ENCODE data around the gene MBD3L4.
"Not testable (repeated sequence)": the region's sequence is repeated elsewhere in the genome, so short reads cannot be mapped to it uniquely, and the experiment has no call there.

The MBD3L4 gene

DNA sequence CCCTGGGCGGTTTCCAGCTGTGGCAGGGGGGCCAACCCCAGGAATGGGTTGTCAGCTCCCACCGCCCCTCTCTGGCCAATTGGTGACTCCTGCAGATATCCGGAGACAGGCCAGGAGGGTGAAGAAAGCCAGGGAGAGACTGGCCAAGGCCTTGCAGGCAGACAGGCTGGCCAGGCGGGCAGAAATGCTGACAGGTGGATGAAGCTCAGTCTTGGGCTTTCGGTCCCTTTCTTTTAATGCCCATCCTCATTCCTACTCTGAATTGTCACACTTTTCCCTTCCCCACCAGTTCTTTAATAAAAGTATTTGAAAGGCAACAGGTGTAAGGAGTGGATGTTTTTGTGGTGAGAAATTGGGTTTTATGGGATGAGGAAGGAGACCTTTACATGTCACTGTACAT is 11.4 kb upstream of the MBD3L4 start:
- not testable (repeated sequence) for H3K4me2 ChIP-seq (ENCODE audit: low read depth, low read length); H3K4me1 ChIP-seq (ENCODE audit: low read length); DNase-seq; H3F3A ChIP-seq (ENCODE audit: insufficient read depth, low read length); H3K9me2 ChIP-seq (replicated peaks; ENCODE audit: insufficient read depth, low read length); H2AFZ ChIP-seq (ENCODE audit: low read length); H3K36me3 ChIP-seq (replicated peaks; ENCODE audit: insufficient read depth, low read length); H3K4me3 ChIP-seq (ENCODE audit: low read length); H3K27ac ChIP-seq (ENCODE audit: low read length); H3K9me3 ChIP-seq (replicated peaks; ENCODE audit: insufficient read depth, low read length); H3K79me2 ChIP-seq (ENCODE audit: low read length); H3K9ac ChIP-seq (ENCODE audit: low read length); H4K20me1 ChIP-seq (ENCODE audit: insufficient read depth, low read length)
- H3K27me3 ChIP-seq (replicated peaks; ENCODE audit: insufficient read depth, low read length), result peaks cover 12% of the 10 kb centered on the region

DNA sequence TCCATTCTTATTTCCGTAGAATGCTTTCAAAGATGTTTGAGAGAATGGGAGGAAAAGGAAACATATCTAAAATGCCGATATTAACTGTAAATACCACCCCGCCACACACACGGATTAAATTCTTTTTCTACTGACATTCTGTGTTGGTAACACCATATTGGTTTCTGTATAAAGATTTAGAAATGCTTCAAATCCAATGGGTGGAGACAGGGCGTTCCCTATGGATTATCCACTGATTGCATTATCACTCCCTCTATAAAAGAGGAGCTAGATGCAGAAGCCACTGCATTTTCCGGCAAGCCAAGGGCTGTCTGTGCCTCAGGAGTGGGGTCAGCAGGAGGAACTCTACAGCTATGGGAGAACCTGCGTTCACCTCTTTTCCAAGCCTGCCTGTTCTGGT is 9.0 kb upstream of the MBD3L4 start, which contains the start of gene MBD3L2:
MBD3L2 (plus strand) TSS at position 301 of the 400 bp plus-strand sequence; CDS start at position 354, 53 bp downstream.
- not testable (repeated sequence) for H2AFZ ChIP-seq (ENCODE audit: low read length); H4K20me1 ChIP-seq (ENCODE audit: insufficient read depth, low read length); H3K36me3 ChIP-seq (replicated peaks; ENCODE audit: insufficient read depth, low read length); H3K4me2 ChIP-seq (ENCODE audit: low read depth, low read length); H3K4me1 ChIP-seq (ENCODE audit: low read length); H3K9ac ChIP-seq (ENCODE audit: low read length); DNase-seq; H3F3A ChIP-seq (ENCODE audit: insufficient read depth, low read length); H3K9me2 ChIP-seq (replicated peaks; ENCODE audit: insufficient read depth, low read length); H3K27ac ChIP-seq (ENCODE audit: low read length); H3K79me2 ChIP-seq (ENCODE audit: low read length); H3K4me3 ChIP-seq (ENCODE audit: low read length); H3K9me3 ChIP-seq (replicated peaks; ENCODE audit: insufficient read depth, low read length)
- peaks cover 12% of the 10 kb centered on the region for H3K27me3 ChIP-seq (replicated peaks; ENCODE audit: insufficient read depth, low read length)

DNA sequence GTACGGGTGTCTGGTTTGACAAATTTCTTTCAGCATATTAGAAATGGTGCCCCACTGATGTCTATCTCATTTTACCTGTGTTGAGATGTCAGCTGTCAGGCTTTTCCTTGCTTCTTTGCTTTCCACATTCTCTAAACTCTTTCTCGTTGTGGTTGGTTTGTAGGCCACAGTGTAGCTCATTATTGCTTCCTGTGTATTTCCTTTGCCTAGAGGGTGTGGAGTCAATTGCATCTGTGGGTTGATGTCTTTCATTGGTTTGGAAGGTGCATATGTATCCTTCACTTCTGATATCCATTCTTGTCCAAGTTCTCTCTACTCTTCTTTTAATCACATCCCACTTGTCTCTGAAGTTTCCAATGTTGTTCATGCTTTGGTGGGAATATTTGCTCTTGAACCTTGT is 1.6 kb upstream of the MBD3L4 start:
- H3K4me1 ChIP-seq (ENCODE audit: low read length); H3F3A ChIP-seq (ENCODE audit: insufficient read depth, low read length); H3K9me2 ChIP-seq (replicated peaks; ENCODE audit: insufficient read depth, low read length); H3K27ac ChIP-seq (ENCODE audit: low read length); H3K36me3 ChIP-seq (replicated peaks; ENCODE audit: insufficient read depth, low read length); H2AFZ ChIP-seq (ENCODE audit: low read length); H3K4me3 ChIP-seq (ENCODE audit: low read length); H3K27me3 ChIP-seq (replicated peaks; ENCODE audit: insufficient read depth, low read length); H3K9me3 ChIP-seq (replicated peaks; ENCODE audit: insufficient read depth, low read length); DNase-seq; H4K20me1 ChIP-seq (ENCODE audit: insufficient read depth, low read length); H3K79me2 ChIP-seq (ENCODE audit: low read length); H3K9ac ChIP-seq (ENCODE audit: low read length); H3K4me2 ChIP-seq (ENCODE audit: low read depth, low read length): not testable (repeated sequence)

DNA sequence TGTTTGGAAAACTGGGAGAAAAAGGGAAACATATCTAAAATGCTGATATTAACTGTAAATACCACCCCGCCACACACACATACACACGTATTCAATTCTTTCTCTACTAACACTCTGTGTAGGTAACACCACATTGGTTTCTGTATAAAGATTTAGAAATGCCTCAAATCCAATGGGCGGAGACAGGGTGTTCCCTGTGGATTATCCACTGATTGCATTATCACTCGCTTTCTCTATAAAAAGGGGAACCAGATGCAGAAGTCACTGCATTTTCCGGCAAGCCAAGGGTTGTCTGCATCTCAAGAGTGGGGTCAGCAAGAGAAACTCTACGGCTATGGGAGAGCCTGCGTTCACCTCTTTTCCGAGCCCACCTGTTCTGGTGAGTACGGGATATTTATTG is 9.7 kb downstream of the MBD3L4 start, which contains the start of gene MBD3L5:
MBD3L5 (plus strand) TSS at position 301 of the 400 bp plus-strand sequence; CDS start at position 335, 34 bp downstream.
- H3K4me3 ChIP-seq (ENCODE audit: low read length); H3K79me2 ChIP-seq (ENCODE audit: low read length); H3K4me2 ChIP-seq (ENCODE audit: low read depth, low read length); H3K27me3 ChIP-seq (replicated peaks; ENCODE audit: insufficient read depth, low read length); H3K9me2 ChIP-seq (replicated peaks; ENCODE audit: insufficient read depth, low read length); H4K20me1 ChIP-seq (ENCODE audit: insufficient read depth, low read length); DNase-seq; H3K9ac ChIP-seq (ENCODE audit: low read length); H3K4me1 ChIP-seq (ENCODE audit: low read length); H3F3A ChIP-seq (ENCODE audit: insufficient read depth, low read length); H3K27ac ChIP-seq (ENCODE audit: low read length); H3K36me3 ChIP-seq (replicated peaks; ENCODE audit: insufficient read depth, low read length); H2AFZ ChIP-seq (ENCODE audit: low read length); H3K9me3 ChIP-seq (replicated peaks; ENCODE audit: insufficient read depth, low read length): not testable (repeated sequence)

DNA sequence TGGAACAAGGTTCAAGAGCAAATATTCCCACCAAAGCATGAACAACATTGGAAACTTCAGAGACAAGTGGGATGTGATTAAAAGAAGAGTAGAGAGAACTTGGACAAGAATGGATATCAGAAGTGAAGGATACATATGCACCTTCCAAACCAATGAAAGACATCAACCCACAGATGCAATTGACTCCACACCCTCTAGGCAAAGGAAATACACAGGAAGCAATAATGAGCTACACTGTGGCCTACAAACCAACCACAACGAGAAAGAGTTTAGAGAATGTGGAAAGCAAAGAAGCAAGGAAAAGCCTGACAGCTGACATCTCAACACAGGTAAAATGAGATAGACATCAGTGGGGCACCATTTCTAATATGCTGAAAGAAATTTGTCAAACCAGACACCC is 11.2 kb downstream of the MBD3L4 start:
- not testable (repeated sequence) for H3K4me3 ChIP-seq (ENCODE audit: low read length); H3K4me2 ChIP-seq (ENCODE audit: low read depth, low read length); H3K36me3 ChIP-seq (replicated peaks; ENCODE audit: insufficient read depth, low read length); H4K20me1 ChIP-seq (ENCODE audit: insufficient read depth, low read length); H3K4me1 ChIP-seq (ENCODE audit: low read length); H3K9me3 ChIP-seq (replicated peaks; ENCODE audit: insufficient read depth, low read length); H3K79me2 ChIP-seq (ENCODE audit: low read length); H3K27me3 ChIP-seq (replicated peaks; ENCODE audit: insufficient read depth, low read length); H3K9me2 ChIP-seq (replicated peaks; ENCODE audit: insufficient read depth, low read length); H3K27ac ChIP-seq (ENCODE audit: low read length); H3K9ac ChIP-seq (ENCODE audit: low read length); H2AFZ ChIP-seq (ENCODE audit: low read length); DNase-seq; H3F3A ChIP-seq (ENCODE audit: insufficient read depth, low read length)

DNA sequence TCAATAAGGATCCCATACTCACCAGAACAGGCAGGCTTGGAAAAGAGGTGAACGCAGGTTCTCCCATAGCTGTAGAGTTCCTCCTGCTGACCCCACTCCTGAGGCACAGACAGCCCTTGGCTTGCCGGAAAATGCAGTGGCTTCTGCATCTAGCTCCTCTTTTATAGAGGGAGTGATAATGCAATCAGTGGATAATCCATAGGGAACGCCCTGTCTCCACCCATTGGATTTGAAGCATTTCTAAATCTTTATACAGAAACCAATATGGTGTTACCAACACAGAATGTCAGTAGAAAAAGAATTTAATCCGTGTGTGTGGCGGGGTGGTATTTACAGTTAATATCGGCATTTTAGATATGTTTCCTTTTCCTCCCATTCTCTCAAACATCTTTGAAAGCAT is 18.6 kb downstream of the MBD3L4 start, which contains the start of gene MBD3L2B:
MBD3L2B (minus strand) TSS at position 101 of the 400 bp plus-strand sequence; CDS start at position 67, 34 bp downstream.
- H3K27me3 ChIP-seq (replicated peaks; ENCODE audit: insufficient read depth, low read length), result peaks cover 26% of the 10 kb centered on the region
- not testable (repeated sequence) for H3K9ac ChIP-seq (ENCODE audit: low read length); H4K20me1 ChIP-seq (ENCODE audit: insufficient read depth, low read length); H3K4me3 ChIP-seq (ENCODE audit: low read length); H3K27ac ChIP-seq (ENCODE audit: low read length); H2AFZ ChIP-seq (ENCODE audit: low read length); H3F3A ChIP-seq (ENCODE audit: insufficient read depth, low read length); H3K4me1 ChIP-seq (ENCODE audit: low read length); DNase-seq; H3K9me2 ChIP-seq (replicated peaks; ENCODE audit: insufficient read depth, low read length); H3K79me2 ChIP-seq (ENCODE audit: low read length); H3K4me2 ChIP-seq (ENCODE audit: low read depth, low read length); H3K36me3 ChIP-seq (replicated peaks; ENCODE audit: insufficient read depth, low read length); H3K9me3 ChIP-seq (replicated peaks; ENCODE audit: insufficient read depth, low read length)

All from MM.1S (cell line).